GM19240 (cell line): ENCODE data around the gene PRC1.
"Not testable (repeated sequence)": the region's sequence is repeated elsewhere in the genome, so short reads cannot be mapped to it uniquely, and the experiment has no call there.

Experiments
- DNase-seq: peaks from one replicate; pipeline ENCODE4 v3.0.0; 2011; ENCODE audit warnings: low spot score; ENCODE audit not compliant: insufficient read length

PRC1 gene

DNA sequence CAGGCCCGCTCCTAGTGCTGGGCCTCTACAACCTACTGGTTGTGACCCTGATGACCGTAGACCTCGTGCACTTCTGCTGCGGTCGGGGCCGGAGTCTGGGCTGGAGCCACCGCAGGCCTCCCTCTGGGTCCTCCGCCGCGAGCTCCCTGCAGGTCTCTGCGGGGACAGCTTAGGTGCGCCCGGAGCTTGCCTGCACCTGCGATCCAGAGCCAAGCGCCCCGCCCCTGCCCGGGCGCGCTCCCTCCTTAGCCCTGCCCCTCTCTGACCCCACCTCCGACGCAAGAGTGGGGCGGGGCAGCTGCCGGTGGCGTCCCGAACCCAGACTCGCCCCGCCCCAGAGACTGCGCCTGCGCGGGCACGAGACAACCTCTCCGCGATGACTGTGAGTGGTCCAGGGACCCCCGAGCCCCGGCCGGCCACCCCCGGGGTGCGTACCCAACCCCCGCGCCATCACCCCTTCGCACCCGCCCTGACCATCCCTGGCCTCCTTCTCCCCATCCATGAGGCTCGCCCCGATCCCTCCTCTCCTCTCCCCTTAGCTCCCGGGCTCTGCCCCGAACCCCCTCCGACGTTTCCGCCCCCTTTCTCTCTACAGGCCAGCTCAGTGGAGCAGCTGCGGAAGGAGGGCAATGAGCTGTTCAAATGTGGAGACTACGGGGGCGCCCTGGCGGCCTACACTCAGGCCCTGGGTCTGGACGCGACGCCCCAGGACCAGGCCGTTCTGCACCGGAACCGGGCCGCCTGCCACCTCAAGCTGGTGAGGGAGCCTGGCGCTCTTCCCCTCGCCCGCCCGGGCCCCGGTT, 59.2 kb downstream of the PRC1 start, which contains the start of gene UNC45A:
Gene UNC45A, plus strand, starts transcription at position 337 of the 803 bp plus-strand sequence. Its CDS starts 40 bp downstream, at position 377.
- peak; percentile 94 for DNase-seq

DNA sequence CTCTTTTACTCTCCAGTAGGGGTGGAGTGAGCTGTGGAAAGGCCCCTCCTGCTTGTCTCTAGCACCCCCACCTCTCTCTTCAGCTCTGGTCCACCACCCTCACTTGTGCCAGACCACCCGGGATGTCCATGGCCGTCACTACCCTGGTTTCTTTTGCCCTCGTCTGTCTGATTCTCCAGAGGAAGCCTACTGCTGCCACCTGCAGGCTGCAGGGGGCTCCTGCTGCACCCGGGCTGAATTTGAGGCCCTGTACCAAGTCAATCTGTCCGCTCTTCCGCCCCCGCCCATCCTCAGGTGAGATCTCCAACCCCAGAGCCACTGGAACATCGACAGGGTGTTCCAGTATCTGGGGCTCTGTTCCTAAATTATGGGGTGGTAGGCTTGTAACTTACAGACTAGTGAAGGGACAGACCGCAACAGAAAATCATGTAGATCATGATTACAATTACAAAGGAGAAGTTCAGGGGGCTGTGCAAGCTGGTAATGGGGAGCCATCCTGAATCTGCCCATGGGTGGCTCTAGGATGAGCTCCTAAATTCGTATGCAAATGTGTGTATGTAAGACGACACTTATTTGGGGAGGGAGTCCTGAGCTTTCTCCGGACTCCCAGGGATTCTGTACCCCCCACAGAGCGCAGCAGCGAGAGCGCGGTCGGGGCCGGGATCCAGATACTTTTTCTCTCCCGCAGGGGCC, 59.9 kb downstream of the PRC1 start:
- DNase-seq, result peak; percentile 76

DNA sequence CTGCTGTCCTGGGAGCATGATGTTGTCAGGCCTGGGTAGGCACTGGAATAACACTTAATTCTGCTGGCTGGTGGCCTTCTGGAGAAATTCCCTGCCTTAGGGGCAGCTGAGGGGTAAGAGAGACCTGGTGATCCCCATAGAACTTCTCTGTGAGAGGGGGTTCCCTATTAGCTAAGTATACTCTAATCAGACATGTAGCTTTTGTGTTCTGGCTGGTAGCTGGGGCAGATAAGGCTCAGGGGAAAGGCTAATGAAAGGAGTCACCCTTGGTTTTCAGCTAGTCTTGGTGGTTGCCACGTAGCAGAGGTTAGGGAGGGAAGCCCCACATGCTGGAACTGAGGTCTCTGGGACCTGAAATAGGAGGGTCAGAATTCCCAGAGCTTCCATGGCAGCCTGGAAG, 61.0 kb downstream of the PRC1 start:
- DNase-seq, result no peak

DNA sequence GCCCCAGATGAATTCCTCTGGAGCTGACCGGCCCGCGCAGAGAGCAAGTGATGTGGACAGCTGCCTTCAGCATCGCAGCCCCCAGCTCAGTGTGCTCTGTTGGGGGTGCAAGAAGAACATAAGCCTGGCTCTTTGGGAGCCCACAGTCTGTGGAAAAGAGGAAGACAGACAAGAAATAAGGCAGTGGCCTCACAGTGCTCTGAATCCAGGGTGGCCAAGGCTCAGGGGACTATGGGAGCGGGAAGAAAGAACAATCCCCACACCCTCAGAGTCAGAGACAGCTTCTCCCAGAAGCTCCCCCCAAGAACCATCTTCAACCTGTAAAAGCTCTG, 61.7 kb downstream of the PRC1 start:
- DNase-seq, result no peak

DNA sequence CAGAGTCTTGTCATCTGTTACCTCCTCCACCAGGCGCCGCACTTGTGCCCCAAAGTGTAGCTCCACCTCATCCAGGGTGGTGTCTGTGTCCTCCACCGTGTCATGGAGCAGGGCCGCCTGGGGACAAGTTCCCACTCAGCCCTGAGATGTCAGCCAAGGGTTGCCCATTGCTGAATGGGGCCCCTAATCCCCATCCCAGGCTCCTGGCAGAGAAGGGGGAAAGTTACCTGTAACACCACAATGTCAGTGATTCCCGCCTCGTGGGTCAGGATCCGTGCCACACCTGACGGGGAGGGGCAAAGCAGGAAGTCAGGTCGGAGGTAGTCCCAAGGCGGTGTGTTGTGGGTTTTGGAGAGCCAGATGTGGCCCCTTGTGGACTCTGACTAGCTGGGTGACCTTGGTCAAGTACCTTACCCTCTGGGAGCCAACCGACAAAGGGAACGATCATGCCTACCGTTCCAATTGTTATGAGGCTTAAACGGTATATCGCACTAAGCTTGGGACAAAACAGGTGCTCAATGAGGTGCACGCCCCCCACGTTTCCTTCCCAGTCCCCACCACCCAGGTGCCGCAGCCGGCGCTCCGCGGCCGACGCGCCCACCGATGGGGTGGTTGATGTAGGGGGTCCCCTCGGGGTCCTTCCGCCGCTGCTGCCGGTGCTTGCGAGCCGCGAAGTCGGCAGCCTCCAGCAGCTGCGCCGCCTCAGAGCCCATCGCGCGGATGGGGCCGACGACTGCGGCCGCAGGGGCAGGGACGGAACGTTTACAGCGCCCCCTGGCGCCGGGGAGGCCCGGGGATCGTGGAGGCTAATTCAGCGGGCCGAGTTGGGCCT, 62.3 kb downstream of the PRC1 start, which contains the start of gene HDDC3:
Gene HDDC3, minus strand, starts transcription at position 722 of the 832 bp plus-strand sequence. Its CDS starts 9 bp downstream, at position 713.
- DNase-seq, result peak; percentile 65

DNA sequence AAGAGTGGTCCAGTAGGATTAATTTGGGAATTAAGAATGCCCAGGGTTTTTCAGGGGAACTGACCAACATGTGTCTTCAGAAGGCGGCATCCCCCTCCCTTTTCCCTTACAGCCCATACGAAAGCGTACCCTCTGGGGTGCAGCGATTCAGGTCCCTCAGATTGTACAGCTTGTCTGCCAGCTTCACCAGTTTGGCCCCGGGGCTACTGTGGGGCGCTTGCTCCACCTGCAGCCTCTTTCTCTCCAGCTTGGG, 62.8 kb downstream of the PRC1 start:
- no peak for DNase-seq

DNA sequence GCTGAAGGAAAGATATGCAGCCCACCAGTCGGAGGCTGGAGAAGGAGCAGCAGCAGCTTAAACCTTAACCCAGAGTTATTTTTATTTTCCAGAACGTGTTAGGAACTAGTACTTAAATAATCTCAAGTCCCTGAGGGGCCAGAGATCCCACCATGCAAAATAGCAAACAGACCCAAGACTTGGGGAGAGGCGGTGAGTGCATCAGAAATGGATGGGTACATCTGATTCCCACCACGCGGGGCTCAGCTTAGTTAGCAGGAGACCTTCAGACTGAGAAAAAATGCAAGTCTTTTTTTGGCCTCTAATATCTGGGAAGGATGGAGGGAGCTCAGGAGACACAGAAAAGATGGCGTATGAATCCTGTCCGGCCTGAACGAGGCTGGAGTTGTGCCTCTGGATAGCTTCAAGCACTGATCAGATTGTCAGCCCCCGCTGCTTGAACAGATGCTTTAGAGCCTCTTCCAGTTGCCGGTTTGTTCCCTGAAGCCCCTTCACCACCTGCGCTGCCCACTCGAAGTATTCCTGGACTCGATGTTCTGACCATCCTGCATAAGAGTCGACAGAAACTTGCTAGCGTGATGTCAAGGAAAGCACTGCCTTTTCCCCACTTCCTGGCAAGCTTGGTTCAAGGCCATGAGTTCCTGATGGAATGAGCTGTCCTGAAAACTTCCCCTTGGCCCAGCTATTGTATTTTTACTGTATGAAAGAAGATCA, 63.3 kb downstream of the PRC1 start:
- no peak for DNase-seq

DNA sequence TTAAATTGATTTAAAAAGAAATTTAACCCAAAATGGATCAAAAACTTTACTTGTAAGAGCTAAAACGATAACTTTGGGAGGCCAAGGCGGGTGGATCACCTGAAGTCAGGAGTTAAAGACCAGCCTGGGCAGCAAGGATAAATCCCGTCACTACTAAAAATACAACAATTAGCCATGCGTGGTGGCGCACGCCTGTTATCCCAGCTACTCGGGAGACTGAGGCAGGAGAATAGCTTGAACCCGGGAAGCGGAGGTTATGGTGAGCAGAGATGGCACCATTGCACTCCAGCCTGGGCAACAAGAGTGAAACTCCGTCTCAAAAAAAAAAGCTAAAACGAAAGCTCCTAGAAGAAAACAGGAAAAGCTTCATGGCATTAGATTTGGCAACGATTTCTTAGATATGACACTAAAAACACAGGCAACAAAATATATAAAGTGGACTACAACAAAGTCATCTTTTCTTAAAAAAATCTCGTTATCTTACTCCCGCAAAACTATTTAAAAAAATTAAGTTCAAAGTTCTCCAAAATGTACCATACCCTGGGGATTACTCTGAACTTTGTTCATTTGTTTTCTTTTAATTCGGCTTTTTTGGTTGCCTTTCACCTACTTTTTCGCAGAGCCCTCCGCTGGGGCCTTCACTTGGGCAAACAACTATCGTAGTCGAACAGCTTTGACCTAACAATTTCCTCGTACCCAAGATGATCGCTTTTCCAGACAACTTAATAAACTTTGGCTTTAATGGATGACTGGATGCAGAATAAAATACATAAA, 64.9 kb downstream of the PRC1 start:
- DNase-seq, result no peak

DNA sequence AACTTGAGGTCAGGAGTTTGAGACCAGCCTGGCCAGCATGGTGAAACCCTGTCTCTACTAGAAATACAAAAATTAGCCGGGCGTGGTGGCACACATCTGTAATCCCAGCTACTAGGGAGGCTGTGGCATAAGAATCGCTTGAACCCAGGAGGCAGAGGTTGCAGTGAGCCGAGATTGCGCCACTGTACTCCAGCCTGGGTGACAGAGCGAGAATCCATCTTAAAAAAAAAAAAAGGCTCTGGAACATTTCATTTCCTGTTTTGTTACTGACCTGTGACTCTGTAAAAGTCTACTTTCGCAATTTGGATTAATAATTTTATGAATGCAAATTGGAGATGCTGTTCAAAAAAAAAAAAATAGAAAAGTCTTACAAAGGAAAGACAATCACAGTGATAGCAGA, 66.2 kb downstream of the PRC1 start:
- DNase-seq, result not testable (repeated sequence)

DNA sequence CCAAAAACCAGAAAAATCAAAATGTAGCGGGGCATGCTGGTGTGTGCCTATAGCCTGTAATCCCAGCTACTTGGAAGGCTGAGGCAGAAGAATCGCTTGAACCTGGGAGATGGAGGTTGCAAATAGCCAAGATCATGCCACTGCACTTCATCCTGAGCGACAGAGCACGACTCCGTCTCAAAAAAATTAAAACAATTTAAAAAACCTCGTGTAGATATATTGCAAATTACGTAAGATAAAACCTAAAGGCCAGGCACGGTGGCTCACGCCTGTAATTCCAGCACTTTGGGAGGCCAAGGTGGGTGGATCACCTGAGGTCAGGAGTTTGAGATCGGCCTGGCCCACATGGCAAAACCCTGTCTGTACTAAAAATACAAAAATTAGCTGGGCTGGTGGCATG, 67.6 kb downstream of the PRC1 start:
- DNase-seq, result not testable (repeated sequence)

DNA sequence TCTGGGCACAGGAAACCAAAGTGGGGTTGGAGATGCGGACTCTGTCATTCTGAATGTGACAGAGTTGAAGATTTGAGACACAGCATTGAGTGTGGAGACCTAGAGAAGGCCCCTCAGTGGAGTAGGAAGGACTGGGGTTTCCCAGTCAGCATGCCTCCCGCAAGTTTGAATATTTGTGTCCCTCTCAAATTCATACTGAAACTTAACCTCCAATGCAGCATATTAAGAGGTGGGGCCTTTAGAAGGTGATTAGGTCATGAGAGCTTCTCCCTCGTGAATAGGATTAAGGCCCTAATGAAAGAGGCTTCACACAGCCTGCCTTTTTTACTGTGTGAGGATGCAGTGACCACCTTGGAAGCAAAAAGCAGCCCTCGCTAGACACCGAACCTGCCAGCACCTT, 70.0 kb downstream of the PRC1 start:
- peak; percentile 65 for DNase-seq

DNA sequence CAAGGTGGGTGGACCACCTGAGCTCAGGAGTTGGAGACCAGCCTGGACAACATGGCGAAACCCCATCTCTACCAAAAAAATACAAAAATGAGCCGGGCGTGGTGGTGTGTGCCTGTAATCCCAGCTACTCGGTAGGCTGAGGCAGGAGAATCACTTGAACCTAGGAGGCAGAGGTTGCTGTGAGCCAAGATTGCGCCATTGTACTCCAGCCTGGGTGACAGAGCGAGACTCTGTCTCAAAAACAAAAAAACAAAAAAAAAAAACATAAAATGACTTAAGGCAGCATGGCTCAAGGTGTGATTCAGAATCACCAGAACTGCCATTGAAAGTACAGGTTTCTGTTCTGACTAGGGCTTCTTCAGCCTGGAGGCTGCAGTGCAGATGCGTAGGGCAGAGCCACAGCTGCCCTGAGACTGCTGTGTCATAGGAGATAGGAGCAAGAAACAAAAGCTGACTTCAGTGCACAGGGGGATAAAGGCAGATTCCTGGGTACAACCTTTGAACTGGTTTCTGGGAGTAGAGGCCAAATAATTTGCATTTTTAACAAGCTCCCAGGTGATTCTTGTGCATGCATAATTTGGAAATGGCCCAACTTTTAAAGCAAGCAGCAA, 71.5 kb downstream of the PRC1 start:
- peak; percentile 80 for DNase-seq

DNA sequence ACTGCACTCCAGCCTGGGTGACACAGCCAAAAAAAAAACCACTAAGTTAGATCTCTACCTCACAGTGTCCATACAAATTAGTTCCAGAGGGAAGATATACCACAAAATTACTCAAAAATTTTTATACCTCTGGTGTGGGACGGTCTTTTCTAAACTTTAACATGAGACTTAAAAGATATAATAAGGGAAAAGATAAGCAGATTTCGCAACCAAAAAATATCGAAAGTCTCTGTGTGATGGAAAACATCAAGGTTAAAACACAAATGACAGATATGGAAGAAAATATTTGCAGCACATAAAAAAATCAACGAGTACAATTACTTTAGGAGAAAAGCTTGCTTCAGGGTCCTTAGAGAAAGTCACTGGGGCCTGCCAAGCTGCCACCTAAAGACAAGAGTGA, 72.4 kb downstream of the PRC1 start:
- DNase-seq, result no peak

DNA sequence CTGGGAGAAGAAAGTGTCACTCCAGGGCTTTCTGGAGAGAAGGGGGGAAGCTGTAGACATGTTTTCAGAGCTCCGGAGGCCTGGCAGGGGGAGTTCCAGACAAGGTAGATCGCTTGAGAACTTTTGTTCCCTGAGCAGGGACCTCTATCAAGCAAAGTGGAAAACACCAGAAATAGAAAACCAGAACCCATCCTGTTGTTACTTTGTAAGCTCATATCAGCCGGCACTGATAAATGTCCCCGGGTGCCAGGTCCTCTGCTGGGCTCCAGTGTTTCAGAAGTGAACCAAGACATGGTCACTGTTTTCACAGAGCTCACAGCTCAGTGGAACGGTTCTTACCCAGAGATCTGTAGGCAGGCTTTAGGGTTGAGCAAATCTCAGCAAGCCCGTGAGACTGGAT, 75.5 kb downstream of the PRC1 start:
- no peak for DNase-seq

DNA sequence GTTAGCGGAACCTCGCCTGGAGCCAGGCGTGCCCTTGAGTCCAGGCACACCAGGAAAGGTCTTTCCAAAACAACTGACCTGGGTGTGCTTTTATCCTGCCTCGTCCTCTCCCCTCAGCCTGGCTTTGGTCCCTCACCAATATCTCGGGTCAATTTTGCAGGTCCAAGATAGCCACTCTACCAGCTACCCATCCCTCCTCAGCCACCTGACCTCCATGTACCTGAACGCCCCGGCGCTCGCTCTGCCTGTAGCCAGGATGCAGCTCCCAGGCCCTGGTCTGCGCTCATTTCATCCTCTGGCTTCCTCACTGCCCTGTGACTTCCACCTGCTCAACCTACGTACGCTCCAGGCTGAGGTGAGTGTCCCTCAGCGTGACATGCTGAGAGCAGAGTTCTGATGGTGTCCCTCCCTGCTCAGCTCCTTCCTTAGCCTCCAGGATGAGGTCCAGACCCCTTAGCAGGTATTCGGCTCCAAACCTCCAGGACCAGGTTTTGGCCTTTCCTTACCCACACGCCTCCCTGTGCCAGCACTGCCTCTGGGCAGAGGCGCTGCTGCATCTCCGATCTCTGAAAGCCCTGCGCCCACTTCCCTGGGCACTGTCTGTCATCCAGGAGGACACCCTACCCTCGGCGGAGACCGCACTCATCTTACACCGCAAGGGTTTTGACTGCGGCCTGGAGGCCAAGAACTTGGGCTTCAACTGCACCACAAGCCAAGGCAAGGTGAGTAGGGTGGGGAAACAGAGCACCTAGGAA, 76.1 kb downstream of the PRC1 start:
- no peak for DNase-seq

DNA sequence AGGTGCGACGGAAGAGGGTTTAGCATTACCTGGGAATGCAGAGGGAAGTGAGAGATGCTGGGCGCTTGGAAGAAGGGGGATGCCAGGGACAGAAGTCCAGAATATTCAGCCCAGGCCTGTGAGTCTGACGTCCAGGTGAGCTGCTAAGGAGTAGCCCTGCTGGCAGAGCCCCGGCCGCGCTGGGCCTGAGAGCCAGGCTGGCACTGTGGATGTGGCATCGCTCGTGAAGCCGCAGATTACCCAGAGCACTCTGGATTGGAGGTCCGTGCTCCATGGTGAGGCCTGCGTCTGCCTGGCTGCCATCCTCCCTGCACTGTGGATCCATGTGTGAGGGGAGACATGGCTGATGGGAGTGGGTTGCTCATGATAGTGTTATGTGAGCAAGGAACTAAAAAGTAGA, 76.8 kb downstream of the PRC1 start:
- no peak for DNase-seq

DNA sequence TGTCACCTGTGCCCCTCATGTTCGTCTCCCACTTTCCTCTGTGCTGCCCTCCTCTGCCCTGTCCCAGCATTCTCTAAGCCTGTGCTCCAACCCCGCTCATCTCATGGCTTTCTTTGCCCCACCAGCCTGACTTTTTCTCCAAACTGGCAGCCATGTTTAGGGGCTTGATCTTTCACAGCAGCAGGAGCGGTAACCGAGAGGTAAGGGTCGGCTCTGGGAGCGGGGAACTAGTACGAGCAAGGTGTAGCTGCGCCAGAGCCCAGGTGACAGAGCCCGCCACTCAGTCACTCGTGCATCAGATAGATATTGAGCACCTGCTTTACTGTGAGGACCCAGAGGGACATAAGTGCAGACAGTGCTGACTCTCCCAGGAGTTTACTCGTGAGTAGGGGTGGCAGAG, 77.9 kb downstream of the PRC1 start:
- no peak for DNase-seq
